ENCODE measurements around the gene C16orf74.

The C16orf74 gene

GRCh38 chr16:85719605-85720301, 31.1 kb downstream of the C16orf74 start:
- Histone ChIP-seq H2AFZ (ENCODE audit: low read length) (no peak overlapping the region), H3K23ac (ENCODE audit: low read depth, low read length, poor library complexity) (no peak overlapping the region), H3K36me3 (replicated peaks in 1 of 2; ENCODE audit: control insufficient read depth in 2 of 2, insufficient read depth in 2 of 2, low read length in 2 of 2) (no peaks in the 10 kb centered on the region), H3K4me1 (ENCODE audit: control insufficient read depth in 2 of 2, insufficient read depth in 1 of 2, low read depth in 1 of 2, low read length in 2 of 2) (peaks cover 23 to 42% of the 10 kb centered on the region in 2 donors), H3K27ac (replicated peaks; ENCODE audit: low read length) (no peak overlapping the region), H2AK5ac (ENCODE audit: low read depth, low read length) (peak overlapping the region; percentile 78), H3K4me3 (ENCODE audit: low read length in 2 of 2) (no peak overlapping the region), H4K8ac (ENCODE audit: low read depth, low read length) (no peak overlapping the region), H3K9me3 (replicated peaks in 1 of 2; ENCODE audit: control insufficient read depth in 2 of 2, insufficient read depth in 1 of 2, low read depth in 1 of 2, low read length in 2 of 2) (no peaks in the 10 kb centered on the region), H3K79me1 (ENCODE audit: low read depth, low read length) (no peaks in the 10 kb centered on the region), H3K4ac (ENCODE audit: low read length) (no peak overlapping the region), H3K4me2 (ENCODE audit: insufficient read depth, low read length, poor library complexity, severe bottlenecking) (no peak overlapping the region), H2BK5ac (ENCODE audit: low read length) (no peak overlapping the region), H3K14ac (ENCODE audit: low read length) (no peak overlapping the region), H2BK120ac (ENCODE audit: low read depth, low read length) (no peak overlapping the region), H3K27me3 (ENCODE audit: control insufficient read depth in 3 of 3, insufficient read depth in 3 of 3, low read depth in 1 of 3, low read length in 3 of 3) (peaks cover 0 to 3% (median 0%) of the 10 kb centered on the region in 3 experiments), H3K18ac (ENCODE audit: low read length) (no peak overlapping the region), H4K91ac (ENCODE audit: low read depth, low read length, poor library complexity) (no peak overlapping the region), H2BK15ac (ENCODE audit: low read length) (peak overlapping the region; percentile 13), H3K9ac (ENCODE audit: low read depth, low read length, poor library complexity) (no peak overlapping the region), H2BK12ac (ENCODE audit: low read length) (no peak overlapping the region)
- no CpG with 5 or more reads among the region's 11 CpGs for WGBS, 2 donors (ENCODE audit: extremely low coverage in 2 of 2, insufficient read length in 2 of 2, insufficient replicate concordance in 1 of 2)
- no peak for DNase-seq (ENCODE audit: low spot score)

GRCh38 chr16:85718682-85719081, 32.2 kb downstream of the C16orf74 start:
- Histone ChIP-seq H3K4ac (ENCODE audit: low read length) (peak overlapping the region; percentile 55), H3K4me2 (ENCODE audit: insufficient read depth, low read length, poor library complexity, severe bottlenecking) (no peak overlapping the region), H3K18ac (ENCODE audit: low read length) (no peak overlapping the region), H4K91ac (ENCODE audit: low read depth, low read length, poor library complexity) (peak overlapping the region; percentile 40), H4K8ac (ENCODE audit: low read depth, low read length) (no peak overlapping the region), H3K14ac (ENCODE audit: low read length) (no peak overlapping the region), H3K4me1 (ENCODE audit: control insufficient read depth in 2 of 2, insufficient read depth in 1 of 2, low read depth in 1 of 2, low read length in 2 of 2) (peaks cover 23 to 42% of the 10 kb centered on the region in 2 donors), H3K79me1 (ENCODE audit: low read depth, low read length) (no peaks in the 10 kb centered on the region), H2AK5ac (ENCODE audit: low read depth, low read length) (peak overlapping the region; percentile 78), H2BK12ac (ENCODE audit: low read length) (no peak overlapping the region), H2AFZ (ENCODE audit: low read length) (no peak overlapping the region), H3K27ac (replicated peaks; ENCODE audit: low read length) (no peak overlapping the region), H3K9me3 (replicated peaks in 1 of 2; ENCODE audit: control insufficient read depth in 2 of 2, insufficient read depth in 1 of 2, low read depth in 1 of 2, low read length in 2 of 2) (no peaks in the 10 kb centered on the region), H2BK120ac (ENCODE audit: low read depth, low read length) (no peak overlapping the region), H3K9ac (ENCODE audit: low read depth, low read length, poor library complexity) (no peak overlapping the region), H3K27me3 (ENCODE audit: control insufficient read depth in 3 of 3, insufficient read depth in 3 of 3, low read depth in 1 of 3, low read length in 3 of 3) (peaks cover 0 to 3% (median 0%) of the 10 kb centered on the region in 3 experiments), H2BK15ac (ENCODE audit: low read length) (peak overlapping the region; percentile 13), H3K4me3 (ENCODE audit: low read length in 2 of 2) (no peak overlapping the region), H3K36me3 (replicated peaks in 1 of 2; ENCODE audit: control insufficient read depth in 2 of 2, insufficient read depth in 2 of 2, low read length in 2 of 2) (no peaks in the 10 kb centered on the region), H2BK5ac (ENCODE audit: low read length) (peak overlapping the region; percentile 30), H3K23ac (ENCODE audit: low read depth, low read length, poor library complexity) (peak overlapping the region; percentile 83)
- no peak for DNase-seq (ENCODE audit: low spot score)
- WGBS, 2 donors (ENCODE audit: extremely low coverage in 2 of 2, insufficient read length in 2 of 2, insufficient replicate concordance in 1 of 2) = no CpG with 5 or more reads among the region's 11 CpGs

- no CpG with 5 or more reads among the region's 6 CpGs for WGBS, 2 donors (ENCODE audit: extremely low coverage in 2 of 2, insufficient read length in 2 of 2, insufficient replicate concordance in 1 of 2)
- Histone ChIP-seq H2BK15ac (ENCODE audit: low read length) (peak overlapping the region; percentile 14), H2AFZ (ENCODE audit: low read length) (no peak overlapping the region), H4K8ac (ENCODE audit: low read depth, low read length) (no peak overlapping the region), H3K4me1 (ENCODE audit: control insufficient read depth in 2 of 2, insufficient read depth in 1 of 2, low read depth in 1 of 2, low read length in 2 of 2) (peaks cover 23 to 42% of the 10 kb centered on the region in 2 donors), H3K9ac (ENCODE audit: low read depth, low read length, poor library complexity) (no peak overlapping the region), H3K18ac (ENCODE audit: low read length) (peak overlapping the region; percentile 48), H2BK120ac (ENCODE audit: low read depth, low read length) (no peak overlapping the region), H4K91ac (ENCODE audit: low read depth, low read length, poor library complexity) (no peak overlapping the region), H2BK5ac (ENCODE audit: low read length) (no peak overlapping the region), H3K79me1 (ENCODE audit: low read depth, low read length) (no peaks in the 10 kb centered on the region), H3K9me3 (replicated peaks in 1 of 2; ENCODE audit: control insufficient read depth in 2 of 2, insufficient read depth in 1 of 2, low read depth in 1 of 2, low read length in 2 of 2) (no peaks in the 10 kb centered on the region), H3K14ac (ENCODE audit: low read length) (no peak overlapping the region), H2AK5ac (ENCODE audit: low read depth, low read length) (peak overlapping the region; percentile 78), H3K36me3 (replicated peaks in 1 of 2; ENCODE audit: control insufficient read depth in 2 of 2, insufficient read depth in 2 of 2, low read length in 2 of 2) (no peaks in the 10 kb centered on the region), H3K27me3 (ENCODE audit: control insufficient read depth in 3 of 3, insufficient read depth in 3 of 3, low read depth in 1 of 3, low read length in 3 of 3) (peaks cover 0 to 3% (median 0%) of the 10 kb centered on the region in 3 experiments), H3K27ac (replicated peaks; ENCODE audit: low read length) (no peak overlapping the region), H3K23ac (ENCODE audit: low read depth, low read length, poor library complexity) (peak overlapping the region; percentile 83), H3K4ac (ENCODE audit: low read length) (no peak overlapping the region), H3K4me2 (ENCODE audit: insufficient read depth, low read length, poor library complexity, severe bottlenecking) (no peak overlapping the region), H3K4me3 (ENCODE audit: low read length in 2 of 2) (no peak overlapping the region), H2BK12ac (ENCODE audit: low read length) (peak overlapping the region; percentile 79)
- DNase-seq (ENCODE audit: low spot score) = no peak
These were observed 32.8 kb downstream of the C16orf74 start for GRCh38 chr16:85718153-85718477.

GRCh38 chr16:85717393-85718152, 33.3 kb downstream of the C16orf74 start:
- Histone ChIP-seq H2AK5ac (ENCODE audit: low read depth, low read length) (peak overlapping the region; percentile 48), H3K18ac (ENCODE audit: low read length) (peak overlapping the region; percentile 40), H3K4ac (ENCODE audit: low read length) (no peak overlapping the region), H2AFZ (ENCODE audit: low read length) (peak overlapping the region; percentile 37), H2BK15ac (ENCODE audit: low read length) (peak overlapping the region; percentile 41), H3K4me3 (ENCODE audit: low read length in 2 of 2) (no peak overlapping the region), H3K9me3 (replicated peaks in 1 of 2; ENCODE audit: control insufficient read depth in 2 of 2, insufficient read depth in 1 of 2, low read depth in 1 of 2, low read length in 2 of 2) (no peaks in the 10 kb centered on the region), H3K4me1 (ENCODE audit: control insufficient read depth in 2 of 2, insufficient read depth in 1 of 2, low read depth in 1 of 2, low read length in 2 of 2) (peaks cover 25 to 42% of the 10 kb centered on the region in 2 donors), H3K36me3 (replicated peaks in 1 of 2; ENCODE audit: control insufficient read depth in 2 of 2, insufficient read depth in 2 of 2, low read length in 2 of 2) (no peaks in the 10 kb centered on the region), H3K27ac (replicated peaks; ENCODE audit: low read length) (no peak overlapping the region), H3K9ac (ENCODE audit: low read depth, low read length, poor library complexity) (peak overlapping the region; percentile 65), H4K8ac (ENCODE audit: low read depth, low read length) (no peak overlapping the region), H2BK12ac (ENCODE audit: low read length) (no peak overlapping the region), H4K91ac (ENCODE audit: low read depth, low read length, poor library complexity) (no peak overlapping the region), H3K79me1 (ENCODE audit: low read depth, low read length) (no peaks in the 10 kb centered on the region), H3K14ac (ENCODE audit: low read length) (no peak overlapping the region), H2BK120ac (ENCODE audit: low read depth, low read length) (no peak overlapping the region), H3K23ac (ENCODE audit: low read depth, low read length, poor library complexity) (no peak overlapping the region), H3K4me2 (ENCODE audit: insufficient read depth, low read length, poor library complexity, severe bottlenecking) (no peak overlapping the region), H3K27me3 (ENCODE audit: control insufficient read depth in 3 of 3, insufficient read depth in 3 of 3, low read depth in 1 of 3, low read length in 3 of 3) (peaks cover 0 to 3% (median 0%) of the 10 kb centered on the region in 3 experiments), H2BK5ac (ENCODE audit: low read length) (no peak overlapping the region)
- peak; percentile 81 for DNase-seq (ENCODE audit: low spot score)
- no CpG with 5 or more reads among the region's 21 CpGs for WGBS, 2 donors (ENCODE audit: extremely low coverage in 2 of 2, insufficient read length in 2 of 2, insufficient replicate concordance in 1 of 2)
